ENCODE data around the gene MUS81. TPM values are rescaled to one million over a fixed set of nuclear protein-coding genes. Genes with fewer than 3 reads are reported as not detected.

MUS81 gene
- total and polyA plus RNA-seq, 9 of the 15 experiments (the other 6 are each of a cell fraction or from before 2014, with no cell fraction given), result 13.4 to 118 (median 53.7) TPM

DNA sequence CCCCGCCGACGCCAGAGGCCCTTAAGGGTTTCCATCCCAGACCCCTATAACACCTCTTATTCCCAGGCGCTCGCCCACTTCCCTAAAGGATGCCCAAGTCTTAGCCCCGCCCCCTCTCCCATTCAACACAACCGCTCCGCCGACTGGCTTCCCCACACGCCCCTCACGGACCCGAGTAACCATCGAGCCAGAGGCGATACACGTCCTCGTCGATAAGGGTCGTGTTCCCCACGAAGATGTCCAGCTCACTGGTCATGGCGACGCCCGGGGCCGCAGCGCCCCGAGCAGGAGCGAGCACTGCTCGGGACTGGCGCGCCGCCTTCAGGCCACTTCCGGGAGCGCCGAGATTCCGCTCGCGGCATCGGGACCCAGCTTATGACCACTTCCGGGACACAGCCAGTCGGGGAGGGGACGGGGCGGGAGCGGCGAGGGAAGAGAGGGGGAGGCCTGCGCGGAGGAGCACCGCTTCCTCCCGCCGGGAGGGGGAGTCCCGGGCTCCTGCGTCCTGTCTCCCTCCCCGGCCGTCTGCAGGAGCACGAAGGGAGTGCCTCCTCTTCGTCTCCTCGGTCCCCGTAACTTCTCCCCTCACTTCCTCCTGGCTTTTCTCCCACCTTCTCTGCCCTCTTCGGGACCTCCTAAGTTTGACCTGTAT is 28.1 kb downstream of the MUS81 start, which contains the start of gene FIBP (continued):
- TF ChIP-seq, protein P1, sequence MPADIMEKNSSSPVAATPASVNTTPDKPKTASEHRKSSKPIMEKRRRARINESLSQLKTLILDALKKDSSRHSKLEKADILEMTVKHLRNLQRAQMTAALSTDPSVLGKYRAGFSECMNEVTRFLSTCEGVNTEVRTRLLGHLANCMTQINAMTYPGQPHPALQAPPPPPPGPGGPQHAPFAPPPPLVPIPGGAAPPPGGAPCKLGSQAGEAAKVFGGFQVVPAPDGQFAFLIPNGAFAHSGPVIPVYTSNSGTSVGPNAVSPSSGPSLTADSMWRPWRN (IDR thresholded peaks at IDR 0.05; ENCODE audit: low read depth), result no peak
- no peak for TF ChIP-seq GTF2B (IDR thresholded peaks at IDR 0.05; ENCODE audit: extremely low read depth, insufficient read length)
- no peak for TF ChIP-seq NCOA4 (IDR thresholded peaks at IDR 0.05; ENCODE audit: partially characterized antibody)
- peak; percentile 90 for TF ChIP-seq CXXC5 (CRISPR knock-in tag; IDR thresholded peaks at IDR 0.05)
- no peak for TF ChIP-seq ZNF140 (CRISPR knock-in tag; IDR thresholded peaks at IDR 0.05)
- 0 out of 2 replicates have a peak, but pooled peaks have one; percentile 15 for TF ChIP-seq ATF4 (CRISPR knock-in tag; IDR thresholded peaks at IDR 0.05)
- TF ChIP-seq RHOXF2B (CRISPR knock-in tag; conservative IDR thresholded peaks at IDR 0.05), result no peak
- peak in 1 of 2 experiments; percentile 70; a peak in 1 of 4 replicates for TF ChIP-seq RCOR1 (IDR thresholded peaks at IDR 0.05; ENCODE audit: borderline replicate concordance in 1 of 2, low read depth in 2 of 2, low read length in 2 of 2)
- TF ChIP-seq, protein P2, sequence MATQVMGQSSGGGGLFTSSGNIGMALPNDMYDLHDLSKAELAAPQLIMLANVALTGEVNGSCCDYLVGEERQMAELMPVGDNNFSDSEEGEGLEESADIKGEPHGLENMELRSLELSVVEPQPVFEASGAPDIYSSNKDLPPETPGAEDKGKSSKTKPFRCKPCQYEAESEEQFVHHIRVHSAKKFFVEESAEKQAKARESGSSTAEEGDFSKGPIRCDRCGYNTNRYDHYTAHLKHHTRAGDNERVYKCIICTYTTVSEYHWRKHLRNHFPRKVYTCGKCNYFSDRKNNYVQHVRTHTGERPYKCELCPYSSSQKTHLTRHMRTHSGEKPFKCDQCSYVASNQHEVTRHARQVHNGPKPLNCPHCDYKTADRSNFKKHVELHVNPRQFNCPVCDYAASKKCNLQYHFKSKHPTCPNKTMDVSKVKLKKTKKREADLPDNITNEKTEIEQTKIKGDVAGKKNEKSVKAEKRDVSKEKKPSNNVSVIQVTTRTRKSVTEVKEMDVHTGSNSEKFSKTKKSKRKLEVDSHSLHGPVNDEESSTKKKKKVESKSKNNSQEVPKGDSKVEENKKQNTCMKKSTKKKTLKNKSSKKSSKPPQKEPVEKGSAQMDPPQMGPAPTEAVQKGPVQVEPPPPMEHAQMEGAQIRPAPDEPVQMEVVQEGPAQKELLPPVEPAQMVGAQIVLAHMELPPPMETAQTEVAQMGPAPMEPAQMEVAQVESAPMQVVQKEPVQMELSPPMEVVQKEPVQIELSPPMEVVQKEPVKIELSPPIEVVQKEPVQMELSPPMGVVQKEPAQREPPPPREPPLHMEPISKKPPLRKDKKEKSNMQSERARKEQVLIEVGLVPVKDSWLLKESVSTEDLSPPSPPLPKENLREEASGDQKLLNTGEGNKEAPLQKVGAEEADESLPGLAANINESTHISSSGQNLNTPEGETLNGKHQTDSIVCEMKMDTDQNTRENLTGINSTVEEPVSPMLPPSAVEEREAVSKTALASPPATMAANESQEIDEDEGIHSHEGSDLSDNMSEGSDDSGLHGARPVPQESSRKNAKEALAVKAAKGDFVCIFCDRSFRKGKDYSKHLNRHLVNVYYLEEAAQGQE (IDR thresholded peaks at IDR 0.05; ENCODE audit: borderline replicate concordance), result peak; percentile 71; the same call in 1 of the 2 replicates
- TF ChIP-seq, protein P2 (CRISPR knock-in tag; IDR thresholded peaks at IDR 0.05; ENCODE audit: low read depth), result no peak
- TF ChIP-seq POLR2G (IDR thresholded peaks at IDR 0.05; ENCODE audit: low read depth, low read length), result peak; percentile 97
